ENCODE data around the gene ANKHD1. TPM values are rescaled to one million over a fixed set of nuclear protein-coding genes. Genes with fewer than 3 reads are reported as not detected.
"Not testable (repeated sequence)": the region's sequence is repeated elsewhere in the genome, so short reads cannot be mapped to it uniquely, and the experiment has no call there.

ANKHD1 gene
- total RNA-seq, 1 experiment from 2014 or later: 140 TPM

DNA sequence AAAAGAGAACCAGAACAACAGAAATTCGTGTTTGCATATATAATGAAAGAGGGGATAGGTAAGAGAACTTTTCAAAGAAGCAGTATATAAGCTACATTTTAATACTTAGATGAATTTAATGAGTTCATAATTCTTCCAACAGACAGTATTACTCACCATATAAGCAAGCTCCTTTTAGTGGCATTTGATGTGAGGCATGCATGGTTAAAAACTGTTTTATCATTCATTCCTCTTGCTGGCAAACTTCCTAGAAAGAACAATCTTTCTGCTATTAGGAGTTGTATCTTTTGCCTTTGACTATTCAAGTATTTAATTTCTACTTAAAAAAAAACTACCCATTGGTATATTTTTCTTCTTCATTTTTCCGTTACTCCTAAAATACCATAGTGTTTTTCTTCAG is 80.1 kb downstream of the ANKHD1 start:
- Histone ChIP-seq H3K4me3 (ENCODE audit: low read depth in 2 of 2, low read length in 2 of 2) (no peak overlapping the region), H3K27ac (ENCODE audit: low read length) (no peak overlapping the region), H3K36me3 (ENCODE audit: control insufficient read depth, insufficient read depth, low read length) (peaks cover 41% of the 10 kb centered on the region), H3K27me3 (ENCODE audit: control insufficient read depth, insufficient read depth, low read length) (no peaks in the 10 kb centered on the region), H3K4me1 (ENCODE audit: control insufficient read depth, insufficient read depth, low read length) (no peaks in the 10 kb centered on the region), H3K9me3 (ENCODE audit: control insufficient read depth, insufficient read depth, low read depth, low read length) (no peaks in the 10 kb centered on the region)
- DNase-seq (ENCODE audit: low read depth, low spot score): no peak
- BruUV-seq (replicated peaks): no TSS peak
- POLR2A ChIA-PET: no interaction called here
- TF ChIP-seq CTCF (IDR thresholded peaks at IDR 0.05): no peak
- no peak for TF ChIP-seq SIN3A (IDR thresholded peaks at IDR 0.05; ENCODE audit: borderline replicate concordance, insufficient read depth, low read depth, low read length)
- no peak for TF ChIP-seq POLR2AphosphoS5 (IDR thresholded peaks at IDR 0.05; ENCODE audit: low read depth, low read length)
- no peak for TF ChIP-seq REST (IDR thresholded peaks at IDR 0.05; ENCODE audit: insufficient read depth in 1 of 2, low read depth in 2 of 2, low read length in 1 of 2)
- no peak for TF ChIP-seq TCF7L2 (IDR thresholded peaks at IDR 0.05; ENCODE audit: low read depth, low read length)
- intact Hi-C loops (cut with micrococcal nuclease; ENCODE audit: unreplicated experiment) (no loop called here), in situ Hi-C loops (cut with HindIII; ENCODE audit: low pct_unique_long_range_greater_than_20kb, low sequenced_read_pairs) (no loop called here)
- CTCF ChIA-PET: no interaction called here
- no peak for ATAC-seq

DNA sequence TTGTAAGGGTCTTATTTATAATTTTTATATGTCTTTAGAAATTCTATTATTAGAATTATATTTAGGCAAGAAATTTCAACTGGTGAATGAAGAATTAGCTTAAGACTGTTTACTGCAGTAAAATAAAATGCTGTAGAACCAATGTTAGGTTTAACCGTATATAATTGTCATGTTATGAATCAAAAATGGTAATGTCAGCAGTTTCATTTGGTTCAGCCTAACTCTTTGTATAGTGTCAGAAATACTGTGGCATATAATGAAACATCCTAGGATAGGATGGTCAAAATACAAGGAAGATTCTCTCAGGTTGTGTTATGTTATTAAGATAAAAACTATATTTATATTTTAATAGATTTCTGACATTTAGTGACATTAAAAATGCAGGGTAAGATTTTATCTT is 81.4 kb downstream of the ANKHD1 start:
- no peak for DNase-seq (ENCODE audit: low read depth, low spot score)
- TF ChIP-seq CTCF (IDR thresholded peaks at IDR 0.05): no peak
- no peak for TF ChIP-seq TCF7L2 (IDR thresholded peaks at IDR 0.05; ENCODE audit: low read depth, low read length)
- TF ChIP-seq SIN3A (IDR thresholded peaks at IDR 0.05; ENCODE audit: borderline replicate concordance, insufficient read depth, low read depth, low read length): no peak
- TF ChIP-seq REST (IDR thresholded peaks at IDR 0.05; ENCODE audit: insufficient read depth in 1 of 2, low read depth in 2 of 2, low read length in 1 of 2): no peak
- no peak for TF ChIP-seq POLR2AphosphoS5 (IDR thresholded peaks at IDR 0.05; ENCODE audit: low read depth, low read length)
- CTCF ChIA-PET: no interaction called here
- intact Hi-C loops (cut with micrococcal nuclease; ENCODE audit: unreplicated experiment) (no loop called here), in situ Hi-C loops (cut with HindIII; ENCODE audit: low pct_unique_long_range_greater_than_20kb, low sequenced_read_pairs) (no loop called here)
- no peak for ATAC-seq
- no TSS peak for BruUV-seq (replicated peaks)
- Histone ChIP-seq H3K9me3 (ENCODE audit: control insufficient read depth, insufficient read depth, low read depth, low read length) (no peaks in the 10 kb centered on the region), H3K36me3 (ENCODE audit: control insufficient read depth, insufficient read depth, low read length) (peaks cover 49% of the 10 kb centered on the region), H3K4me1 (ENCODE audit: control insufficient read depth, insufficient read depth, low read length) (no peaks in the 10 kb centered on the region), H3K4me3 (ENCODE audit: low read depth in 2 of 2, low read length in 2 of 2) (no peak overlapping the region), H3K27me3 (ENCODE audit: control insufficient read depth, insufficient read depth, low read length) (no peaks in the 10 kb centered on the region), H3K27ac (ENCODE audit: low read length) (no peak overlapping the region)
- POLR2A ChIA-PET: no interaction called here

DNA sequence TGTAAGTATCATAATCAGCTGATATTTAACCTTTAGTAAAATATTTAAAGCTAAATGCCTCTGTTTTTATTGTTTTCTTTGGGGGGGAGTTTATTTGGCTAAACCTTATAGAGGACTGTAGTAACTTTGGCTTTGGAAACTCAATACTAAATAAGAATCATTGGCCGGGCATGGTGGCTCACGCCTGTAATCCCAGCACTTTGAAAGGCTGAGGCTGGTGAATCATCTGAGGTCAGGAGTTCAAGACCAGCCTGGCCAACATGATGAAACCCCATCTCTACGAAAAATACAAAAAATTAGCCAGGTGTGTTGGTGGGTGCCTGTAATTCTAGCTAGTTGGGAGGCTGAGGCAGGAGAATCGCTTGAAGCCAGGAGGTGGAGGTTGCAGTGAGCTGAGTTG is 86.5 kb downstream of the ANKHD1 start:
- peaks cover 40% of the 10 kb centered on the region for H3K36me3 ChIP-seq (ENCODE audit: control insufficient read depth, insufficient read depth, low read length)
- POLR2A ChIA-PET; CTCF ChIA-PET; H3K9me3 ChIP-seq (ENCODE audit: control insufficient read depth, insufficient read depth, low read depth, low read length); BruUV-seq (replicated peaks); H3K27me3 ChIP-seq (ENCODE audit: control insufficient read depth, insufficient read depth, low read length); intact Hi-C loops (cut with micrococcal nuclease; ENCODE audit: unreplicated experiment); ATAC-seq; H3K4me1 ChIP-seq (ENCODE audit: control insufficient read depth, insufficient read depth, low read length); H3K4me3 ChIP-seq (ENCODE audit: low read depth in 2 of 2, low read length in 2 of 2); in situ Hi-C loops (cut with HindIII; ENCODE audit: low pct_unique_long_range_greater_than_20kb, low sequenced_read_pairs); H3K27ac ChIP-seq (ENCODE audit: low read length); DNase-seq (ENCODE audit: low read depth, low spot score): not testable (repeated sequence)
